HG03135 (cell line): ENCODE data around the gene GPR180.
"Not testable (repeated sequence)": the region's sequence is repeated elsewhere in the genome, so short reads cannot be mapped to it uniquely, and the experiment has no call there.

Experiments used
- ATAC-seq: cut with Tn5 transposase; IDR thresholded peaks from one replicate; pipeline ENCODE4 v1.9.1; 2021; ENCODE audit warnings: mild to moderate bottlenecking, moderate library complexity; ENCODE audit not compliant: unreplicated experiment

The GPR180 gene

GRCh38 chr13:94595950-94596574 lies 5.6 kb upstream of the GPR180 start, which contains the start of gene TGDS:
Gene TGDS, minus strand, starts transcription at chr13:94596152. Its CDS starts 16 bp downstream, at chr13:94596136.
- ATAC-seq, result peak; percentile 97

GRCh38 chr13:94596575-94596971 lies 5.1 kb upstream of the GPR180 start:
- no peak for ATAC-seq

DNA sequence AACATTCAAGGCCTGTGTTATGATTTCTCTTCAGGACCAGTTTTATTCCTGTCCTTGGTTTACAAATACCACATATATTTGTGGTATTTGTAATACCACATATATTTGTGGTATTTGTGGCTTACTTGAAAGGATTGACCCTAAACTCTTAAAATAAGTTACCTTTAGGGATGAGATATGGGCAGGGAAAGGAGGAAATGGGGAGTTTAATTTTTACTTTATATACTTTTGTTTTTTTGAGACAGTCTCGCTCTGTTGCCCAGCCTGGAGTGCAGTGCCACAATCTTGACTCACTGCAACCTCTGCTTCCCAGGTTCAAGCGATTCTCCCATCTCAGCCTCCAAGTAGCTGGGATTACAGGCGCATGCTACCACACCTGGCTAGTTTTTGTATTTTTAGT lies 3.4 kb upstream of the GPR180 start:
- ATAC-seq, result no peak

DNA sequence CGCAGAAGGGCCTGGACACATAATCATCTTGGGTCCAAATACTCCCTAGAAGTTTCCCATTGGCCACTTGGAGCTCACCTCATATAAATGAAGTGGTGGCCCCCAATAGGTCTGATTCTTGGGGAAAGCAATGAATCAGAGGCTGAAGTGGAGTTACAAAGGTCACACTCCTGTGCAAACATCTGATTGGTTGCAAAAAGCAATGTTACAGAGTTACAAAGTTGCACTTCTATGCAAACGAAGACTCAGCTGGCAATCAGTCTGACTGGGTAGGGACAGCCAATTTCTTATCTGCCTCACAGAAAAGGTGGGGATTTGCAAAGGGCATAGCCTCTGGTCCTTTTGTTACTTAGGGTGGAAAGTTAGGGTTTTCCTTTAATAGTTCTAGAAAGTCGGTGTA lies 1.8 kb upstream of the GPR180 start:
- no peak for ATAC-seq

- ATAC-seq, result no peak
Observed at GRCh38 chr13:94602467-94602866, 810 bp downstream of the GPR180 start.

- ATAC-seq, result no peak
Observed at GRCh38 chr13:94607056-94607455, 5.4 kb downstream of the GPR180 start.

GRCh38 chr13:94607939-94608338 lies 6.3 kb downstream of the GPR180 start:
- no peak for ATAC-seq

DNA sequence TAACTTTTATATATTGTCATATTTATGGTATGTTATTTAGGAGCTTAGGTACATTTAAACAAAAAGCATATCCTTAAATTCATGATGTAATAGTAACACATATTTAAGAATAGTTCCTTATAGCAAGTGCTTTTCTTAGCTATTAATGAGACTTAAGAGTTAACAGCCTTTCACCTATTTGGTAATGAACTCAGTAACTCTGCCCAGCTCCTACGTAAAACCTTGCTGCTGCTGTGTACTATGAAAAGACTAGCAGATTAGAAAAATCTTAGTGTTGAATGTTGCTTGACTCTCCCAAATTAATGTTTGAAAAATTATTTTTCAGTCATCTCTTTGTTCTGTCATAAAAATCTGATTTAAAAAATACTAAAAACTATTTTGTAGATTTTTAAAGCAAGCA lies 6.9 kb downstream of the GPR180 start:
- ATAC-seq, result no peak

- no peak for ATAC-seq
Observed at GRCh38 chr13:94609196-94609595, 7.5 kb downstream of the GPR180 start.

GRCh38 chr13:94610475-94610874 lies 8.8 kb downstream of the GPR180 start:
- ATAC-seq, result no peak

DNA sequence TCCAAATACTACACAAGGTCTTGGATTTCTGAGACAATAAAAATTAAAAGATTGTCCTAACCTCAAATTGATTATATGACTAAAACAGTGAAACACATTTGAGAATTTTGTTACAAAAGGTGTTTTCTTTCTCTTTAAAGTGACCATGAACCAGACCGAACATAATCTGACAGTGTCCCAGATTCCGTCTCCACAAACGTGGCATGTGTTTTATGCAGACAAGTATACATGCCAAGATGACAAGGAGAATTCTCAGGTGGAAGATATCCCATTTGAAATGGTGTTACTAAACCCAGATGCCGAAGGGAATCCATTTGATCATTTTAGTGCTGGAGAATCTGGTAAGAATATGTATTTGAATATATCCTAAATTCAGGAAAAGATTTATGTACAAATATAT lies 10.4 kb downstream of the GPR180 start:
- no peak for ATAC-seq

DNA sequence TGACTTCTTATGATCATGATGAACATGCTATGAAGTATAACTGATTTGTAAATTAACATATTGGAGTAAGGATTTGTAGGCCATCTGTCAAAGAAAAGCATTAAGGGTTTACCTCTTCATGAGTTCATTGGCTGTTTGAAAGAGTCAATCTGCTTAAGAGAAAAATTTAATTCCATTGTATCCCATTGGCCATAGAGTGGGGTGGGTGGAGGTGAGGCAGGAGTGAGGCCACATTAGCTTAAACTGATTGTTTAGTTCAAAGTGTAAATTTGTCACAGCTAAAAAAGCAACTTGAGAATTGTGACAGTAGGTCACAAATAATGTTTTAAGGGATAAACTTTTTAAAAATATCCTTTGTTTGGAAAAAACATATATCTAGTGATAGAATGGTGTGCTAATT lies 11.4 kb downstream of the GPR180 start:
- no peak for ATAC-seq

DNA sequence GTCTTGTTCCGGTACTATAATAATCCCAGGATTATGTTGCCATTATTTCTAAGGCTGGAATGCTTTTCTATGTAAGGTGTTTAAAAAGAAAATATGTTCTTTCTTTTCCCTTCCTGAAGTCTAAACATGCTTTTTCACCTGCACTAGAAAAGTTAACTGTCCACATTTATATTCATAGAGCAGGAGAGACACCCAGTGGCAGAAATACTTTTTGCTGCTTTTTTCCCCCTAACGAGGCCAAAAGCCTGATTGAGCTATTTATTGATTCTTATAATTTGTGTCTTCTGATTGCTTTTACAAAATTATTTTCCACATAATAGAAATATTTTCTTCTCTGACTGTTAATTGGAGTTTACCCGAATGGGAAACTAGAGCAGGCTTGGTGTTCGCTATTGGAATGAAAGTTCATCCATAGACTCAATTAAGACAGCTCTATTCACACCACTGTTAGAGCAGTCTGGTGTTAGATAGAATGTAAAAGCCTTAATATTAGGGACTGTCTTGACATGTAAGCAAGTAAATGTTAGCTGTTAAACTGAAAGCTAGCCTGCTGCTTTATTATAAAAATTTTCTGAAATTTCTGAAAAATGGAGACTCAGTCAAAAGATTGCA lies 15.8 kb downstream of the GPR180 start:
- ATAC-seq, result no peak

GRCh38 chr13:94620286-94620896 lies 18.7 kb downstream of the GPR180 start:
- ATAC-seq, result no peak

GRCh38 chr13:94622344-94622743 lies 20.7 kb downstream of the GPR180 start:
- no peak for ATAC-seq

- no peak for ATAC-seq
Observed at GRCh38 chr13:94623316-94623715, 21.7 kb downstream of the GPR180 start.

DNA sequence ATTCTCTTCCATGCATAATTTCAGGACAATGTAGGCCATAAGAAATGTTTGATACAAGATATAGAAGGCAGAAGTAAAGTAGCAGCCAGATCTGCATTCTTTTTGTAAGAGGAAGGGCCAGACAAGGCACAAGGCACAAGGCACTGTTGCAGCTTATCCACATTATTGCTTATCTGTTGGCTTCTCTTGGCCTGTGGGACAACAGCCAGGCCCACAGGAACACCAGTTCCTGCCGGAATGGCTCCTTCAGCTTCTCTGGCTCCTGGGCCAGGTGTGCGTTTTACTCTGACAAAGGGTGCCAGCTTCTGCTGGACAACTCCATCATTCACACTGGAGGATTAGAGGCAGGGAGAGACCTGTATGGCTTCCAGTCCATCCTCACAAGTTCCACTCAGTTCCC lies 29.2 kb downstream of the GPR180 start:
- no peak for ATAC-seq

DNA sequence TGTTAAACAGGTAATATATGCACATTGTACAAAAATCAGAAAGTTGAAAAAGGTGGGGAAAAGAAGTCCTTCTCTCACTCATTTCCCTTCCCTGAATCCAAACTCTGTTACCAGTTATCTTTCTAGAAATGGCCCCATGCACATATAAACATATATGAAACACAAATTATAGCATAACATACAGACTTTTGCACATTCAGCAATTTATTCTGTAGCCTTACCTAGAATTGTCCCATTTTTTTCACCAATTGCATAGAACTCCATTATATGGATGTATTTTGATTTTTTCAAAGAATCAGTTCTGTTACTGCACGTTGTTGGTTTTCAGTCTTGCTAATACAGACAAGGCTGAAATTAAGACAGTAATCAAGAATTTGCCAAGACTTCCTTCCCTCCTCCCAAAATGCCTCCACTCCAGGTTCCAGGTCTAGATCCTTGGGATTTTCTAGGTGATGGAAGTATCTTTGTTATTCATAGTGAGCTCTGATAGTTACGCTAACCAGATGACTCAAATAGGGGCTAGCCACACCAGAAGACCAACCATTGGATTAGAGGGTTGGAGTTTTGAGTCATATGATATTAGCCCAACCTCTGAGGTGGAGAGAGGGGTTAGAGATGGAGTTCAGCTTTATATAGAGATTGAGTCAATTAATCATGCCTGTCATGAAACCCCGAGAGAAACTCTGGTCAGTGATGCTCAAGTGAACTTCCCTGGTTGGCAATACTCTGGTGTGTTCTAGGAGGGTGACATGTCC lies 30.7 kb downstream of the GPR180 start:
- no peak for ATAC-seq

- not testable (repeated sequence) for ATAC-seq
Observed at GRCh38 chr13:94636096-94636495, 34.4 kb downstream of the GPR180 start.

GRCh38 chr13:94636942-94637578 lies 35.4 kb downstream of the GPR180 start:
- ATAC-seq, result no peak

DNA sequence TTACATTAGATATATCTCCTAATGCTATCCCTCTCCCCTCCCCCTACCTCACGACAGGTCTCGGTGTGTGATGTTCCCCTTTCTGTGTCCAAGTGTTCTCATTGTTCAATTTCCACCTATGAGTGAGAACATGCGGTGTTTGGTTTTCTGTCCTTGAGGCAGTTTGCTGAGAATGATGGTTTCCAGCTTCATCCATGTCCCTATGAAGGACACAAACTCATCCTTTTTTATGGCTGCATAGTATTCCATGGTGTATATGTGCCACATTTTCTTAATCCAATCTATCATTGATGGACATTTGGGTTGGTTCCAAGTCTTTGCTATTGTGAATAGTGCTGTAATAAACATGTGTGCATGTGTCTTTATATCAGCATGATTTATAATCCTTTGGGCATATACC lies 36.0 kb downstream of the GPR180 start:
- ATAC-seq, result not testable (repeated sequence)
